ENCODE results near the gene WDR26.

The WDR26 gene

DNA sequence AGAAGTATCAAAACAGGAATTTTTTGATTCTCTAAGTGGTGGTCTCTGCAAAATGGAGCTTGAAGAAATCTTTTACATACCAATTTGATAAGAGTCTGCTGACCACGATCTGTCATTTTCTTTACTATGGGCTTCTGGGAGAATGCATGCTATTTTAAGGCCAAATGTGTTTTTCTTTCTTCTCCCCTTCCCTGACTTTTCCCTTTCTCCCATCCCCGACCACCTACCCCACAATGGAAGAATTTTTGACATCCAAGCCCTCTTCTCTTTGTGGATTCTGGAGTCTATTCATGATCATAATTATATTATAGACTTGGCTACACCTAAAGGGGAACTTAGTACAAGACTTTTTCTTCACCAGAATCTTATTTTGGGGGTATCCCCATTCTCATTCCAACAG, 46.7 kb downstream of the WDR26 start:
- TF ChIP-seq, protein P1, sequence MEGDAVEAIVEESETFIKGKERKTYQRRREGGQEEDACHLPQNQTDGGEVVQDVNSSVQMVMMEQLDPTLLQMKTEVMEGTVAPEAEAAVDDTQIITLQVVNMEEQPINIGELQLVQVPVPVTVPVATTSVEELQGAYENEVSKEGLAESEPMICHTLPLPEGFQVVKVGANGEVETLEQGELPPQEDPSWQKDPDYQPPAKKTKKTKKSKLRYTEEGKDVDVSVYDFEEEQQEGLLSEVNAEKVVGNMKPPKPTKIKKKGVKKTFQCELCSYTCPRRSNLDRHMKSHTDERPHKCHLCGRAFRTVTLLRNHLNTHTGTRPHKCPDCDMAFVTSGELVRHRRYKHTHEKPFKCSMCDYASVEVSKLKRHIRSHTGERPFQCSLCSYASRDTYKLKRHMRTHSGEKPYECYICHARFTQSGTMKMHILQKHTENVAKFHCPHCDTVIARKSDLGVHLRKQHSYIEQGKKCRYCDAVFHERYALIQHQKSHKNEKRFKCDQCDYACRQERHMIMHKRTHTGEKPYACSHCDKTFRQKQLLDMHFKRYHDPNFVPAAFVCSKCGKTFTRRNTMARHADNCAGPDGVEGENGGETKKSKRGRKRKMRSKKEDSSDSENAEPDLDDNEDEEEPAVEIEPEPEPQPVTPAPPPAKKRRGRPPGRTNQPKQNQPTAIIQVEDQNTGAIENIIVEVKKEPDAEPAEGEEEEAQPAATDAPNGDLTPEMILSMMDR (IDR thresholded peaks at IDR 0.05): no peak
- no peak for TF ChIP-seq ZFX (IDR thresholded peaks at IDR 0.05; ENCODE audit: borderline replicate concordance)
- no peak overlapping the region for H3K27ac ChIP-seq

GRCh38 chr1:224387302-224387912, 47.2 kb downstream of the WDR26 start:
- TF ChIP-seq ZFX (IDR thresholded peaks at IDR 0.05; ENCODE audit: borderline replicate concordance): no peak
- TF ChIP-seq, protein P1 (IDR thresholded peaks at IDR 0.05): no peak
- no peak overlapping the region for H3K27ac ChIP-seq

- TF ChIP-seq, protein P1 (IDR thresholded peaks at IDR 0.05): no peak
- no peak for TF ChIP-seq ZFX (IDR thresholded peaks at IDR 0.05; ENCODE audit: borderline replicate concordance)
- H3K27ac ChIP-seq: no peak overlapping the region
These were observed 51.4 kb downstream of the WDR26 start for GRCh38 chr1:224383218-224383617.

DNA sequence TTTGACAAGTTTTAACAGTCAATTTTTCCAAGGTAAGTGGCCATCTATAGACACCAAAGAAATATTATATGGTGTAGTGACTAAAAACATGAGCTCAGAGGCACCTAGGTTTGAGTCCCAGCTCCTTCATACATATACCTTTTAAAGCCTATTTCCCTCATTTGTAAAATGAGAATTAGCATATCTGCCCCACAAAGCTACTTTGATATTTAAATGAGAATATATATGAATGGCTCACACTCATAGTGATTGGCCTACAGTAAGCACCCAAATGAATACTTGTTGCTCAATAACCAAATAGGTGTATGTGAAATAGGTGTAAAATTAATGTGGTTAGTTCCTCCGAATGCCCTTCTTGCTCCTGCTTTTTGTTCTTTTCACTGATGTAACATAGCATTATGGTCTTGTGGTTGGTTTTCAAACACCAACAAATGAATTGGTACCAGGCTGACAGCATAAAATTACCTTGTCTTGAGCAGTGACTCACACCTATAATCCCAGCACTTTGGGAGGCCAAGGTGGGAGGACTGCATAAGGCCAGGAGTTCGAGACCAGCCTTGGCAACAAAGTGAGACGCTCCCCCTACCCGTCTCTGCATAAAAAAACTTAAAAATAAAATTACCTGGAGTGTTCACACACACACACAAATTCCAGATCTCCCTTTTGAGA, 52.6 kb downstream of the WDR26 start:
- no peak overlapping the region for H3K27ac ChIP-seq
- TF ChIP-seq, protein P1 (IDR thresholded peaks at IDR 0.05): no peak
- no peak for TF ChIP-seq ZFX (IDR thresholded peaks at IDR 0.05; ENCODE audit: borderline replicate concordance)

- no peak overlapping the region for H3K27ac ChIP-seq
- TF ChIP-seq, protein P1 (IDR thresholded peaks at IDR 0.05): no peak
- no peak for TF ChIP-seq ZFX (IDR thresholded peaks at IDR 0.05; ENCODE audit: borderline replicate concordance)
These were observed 54.6 kb downstream of the WDR26 start for GRCh38 chr1:224380003-224380402.

- H3K27ac ChIP-seq: no peak overlapping the region
- TF ChIP-seq ZFX (IDR thresholded peaks at IDR 0.05; ENCODE audit: borderline replicate concordance): no peak
- TF ChIP-seq, protein P1 (IDR thresholded peaks at IDR 0.05): no peak
These were observed 55.6 kb downstream of the WDR26 start for GRCh38 chr1:224378855-224379631.

DNA sequence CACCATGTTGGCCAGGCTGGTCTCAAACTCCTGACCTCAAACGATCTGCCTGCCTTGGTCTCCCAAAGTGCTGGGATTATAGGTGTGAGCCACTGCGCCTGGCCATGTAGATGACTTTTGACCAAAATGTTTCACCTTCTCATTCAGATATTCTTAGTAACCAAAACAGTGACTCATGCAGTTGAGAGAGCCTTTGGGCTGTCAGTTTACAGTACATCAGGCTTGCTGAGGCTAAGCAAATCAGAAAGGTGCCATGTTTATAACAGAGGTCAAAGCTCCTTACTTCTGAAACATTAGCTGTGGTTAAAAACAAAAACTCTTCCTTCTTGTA, 57.0 kb downstream of the WDR26 start:
- no peak for TF ChIP-seq ZFX (IDR thresholded peaks at IDR 0.05; ENCODE audit: borderline replicate concordance)
- TF ChIP-seq, protein P1 (IDR thresholded peaks at IDR 0.05): no peak
- no peak overlapping the region for H3K27ac ChIP-seq

Measured in 22Rv1 (cell line).